Activated CD4-positive, alpha-beta memory T cell treated with anti-CD3 and anti-CD28 coated beads for 36 hours (primary cell): ENCODE measurements around the gene FKBP14. TPM values are rescaled to one million over a fixed set of nuclear protein-coding genes. Genes with fewer than 3 reads are reported as not detected.

ENCODE experiments used
- CTCF ChIA-PET: fragments of 350-600 bp; sonication (Branson Sonifier 250); formaldehyde crosslinking; loops from one replicate; lab custom pipeline; 2021; ENCODE audit warnings: antibody characterized with exemption, inconsistent platforms; lab: Charles Lee
- POLR2A ChIA-PET: fragments of 350-600 bp; sonication (Branson Sonifier 250); formaldehyde crosslinking; loops from one replicate; lab custom pipeline; 2021; ENCODE audit warnings: antibody characterized with exemption; lab: Charles Lee
- DNase-seq: peaks from one replicate; pipeline ENCODE4 v3.0.0-alpha.2; 2020
- H3K27ac Mint-ChIP-seq: one replicate; pipeline ENCODE4 v1.8.0; 2021; ENCODE audit warnings: mixed read lengths
- H3K27me3 Mint-ChIP-seq: one replicate; pipeline ENCODE4 v1.8.0; 2021; ENCODE audit warnings: mixed read lengths
- H3K36me3 Mint-ChIP-seq: one replicate; pipeline ENCODE4 v1.8.0; 2021; ENCODE audit warnings: mixed read lengths
- H3K4me1 Mint-ChIP-seq: one replicate; pipeline ENCODE4 v1.8.0; 2021; ENCODE audit warnings: low read depth, mixed read lengths
- H3K4me3 Mint-ChIP-seq: one replicate; pipeline ENCODE4 v1.8.0; 2021; ENCODE audit warnings: mild to moderate bottlenecking, mixed read lengths
- H3K9me3 Mint-ChIP-seq: one replicate; pipeline ENCODE4 v1.8.0; 2021; ENCODE audit warnings: mixed read lengths
- intact Hi-C: fragments of 100-400 bp; cut with micrococcal nuclease; formaldehyde crosslinking; loops from one replicate; pipeline ENCODE4 v1.15.1; 2023
- total RNA-seq, 2 experiments: library from RNA; stranded (reverse); gene quantifications; one replicate each; pipeline ENCODE4 v1.2.3, GENCODE V29; 2021

FKBP14 gene
- total RNA-seq, 2 experiments from 2014 or later: 6.3 to 7.9 TPM

- Mint-ChIP-seq H3K4me3 (peak overlapping the region; percentile 65), H3K9me3 (peaks cover 16% of the 10 kb centered on the region), H3K36me3 (no peaks in the 10 kb centered on the region), H3K4me1 (peaks cover 10% of the 10 kb centered on the region), H3K27me3 (peaks cover 45% of the 10 kb centered on the region), H3K27ac (no peak overlapping the region)
- POLR2A ChIA-PET: interaction anchor here (0.8 kb wide), 1 partner anchor 40 kb away, joined by 4 read pairs; the partner anchor contains the start of gene PLEKHA8
- CTCF ChIA-PET: no interaction called here
- DNase-seq: peak; percentile 28
- intact Hi-C loops: loop anchor here (2.0 kb wide), 1 partner anchor 38 kb away; the partner anchor contains the start of gene FKBP14
These were observed 37.9 kb downstream of the FKBP14 start for GRCh38 chr7:29988424-29989256.

GRCh38 chr7:29987811-29988317 is 38.6 kb downstream of the FKBP14 start:
- ChIA-PET POLR2A (interaction anchor here (0.8 kb wide), 1 partner anchor 41 kb away, joined by 4 read pairs; the partner anchor contains the start of gene PLEKHA8), CTCF (no interaction called here)
- DNase-seq: no peak
- peaks cover 10% of the 10 kb centered on the region for H3K4me1 Mint-ChIP-seq
- H3K27ac Mint-ChIP-seq: no peak overlapping the region
- intact Hi-C loops: loop anchor here (2.0 kb wide), 1 partner anchor 39 kb away; the partner anchor contains the start of gene FKBP14
- peak overlapping the region; percentile 65 for H3K4me3 Mint-ChIP-seq
- peaks cover 10% of the 10 kb centered on the region for H3K9me3 Mint-ChIP-seq
- H3K36me3 Mint-ChIP-seq: no peaks in the 10 kb centered on the region
- peaks cover 47% of the 10 kb centered on the region for H3K27me3 Mint-ChIP-seq

- Mint-ChIP-seq H3K27ac (no peak overlapping the region), H3K27me3 (peaks cover 47% of the 10 kb centered on the region), H3K9me3 (peaks cover 3% of the 10 kb centered on the region), H3K36me3 (no peaks in the 10 kb centered on the region), H3K4me1 (peaks cover 10% of the 10 kb centered on the region), H3K4me3 (no peak overlapping the region)
- DNase-seq: no peak
- ChIA-PET POLR2A (no interaction called here), CTCF (no interaction called here)
- intact Hi-C loops: no loop called here
These were observed 39.4 kb downstream of the FKBP14 start for GRCh38 chr7:29987083-29987482.

GRCh38 chr7:29980151-29980550 is 46.4 kb downstream of the FKBP14 start:
- no peak for DNase-seq
- ChIA-PET CTCF (no interaction called here), POLR2A (no interaction called here)
- Mint-ChIP-seq H3K4me1 (no peaks in the 10 kb centered on the region), H3K4me3 (no peak overlapping the region), H3K36me3 (no peaks in the 10 kb centered on the region), H3K9me3 (no peaks in the 10 kb centered on the region), H3K27me3 (peaks cover 19% of the 10 kb centered on the region), H3K27ac (no peak overlapping the region)
- intact Hi-C loops: no loop called here

- no peaks in the 10 kb centered on the region for H3K36me3 Mint-ChIP-seq
- H3K9me3 Mint-ChIP-seq: no peaks in the 10 kb centered on the region
- ChIA-PET CTCF (interaction anchor here (0.7 to 2.3 kb wide), 2 partner anchors 85 to 120 kb away, joined by 3 to 6 read pairs; no protein-coding TSS in a partner anchor), POLR2A (interaction anchor here (0.6 kb wide), 1 partner anchor 99 kb away, joined by 3 read pairs; no protein-coding TSS in a partner anchor)
- H3K4me1 Mint-ChIP-seq: no peaks in the 10 kb centered on the region
- intact Hi-C loops: no loop called here
- peaks cover 14% of the 10 kb centered on the region for H3K27me3 Mint-ChIP-seq
- no peak for DNase-seq
- no peak overlapping the region for H3K4me3 Mint-ChIP-seq
- no peak overlapping the region for H3K27ac Mint-ChIP-seq
These were observed 48.4 kb downstream of the FKBP14 start for GRCh38 chr7:29977886-29978651.

GRCh38 chr7:29976673-29977415 is 49.7 kb downstream of the FKBP14 start:
- CTCF ChIA-PET: interaction anchor here (2.3 kb wide), 1 partner anchor 86 kb away, joined by 6 read pairs; no protein-coding TSS in a partner anchor
- no peaks in the 10 kb centered on the region for H3K4me1 Mint-ChIP-seq

GRCh38 chr7:29976266-29976665 is 50.2 kb downstream of the FKBP14 start:
- POLR2A ChIA-PET: no interaction called here

More at GRCh38 chr7:29976673-29977415, 49.7 kb downstream of the FKBP14 start:
- Mint-ChIP-seq H3K27me3 (peaks cover 14% of the 10 kb centered on the region), H3K27ac (no peak overlapping the region), H3K9me3 (no peaks in the 10 kb centered on the region), H3K4me3 (no peak overlapping the region), H3K36me3 (no peaks in the 10 kb centered on the region)
- intact Hi-C loops: no loop called here
- no peak for DNase-seq
- POLR2A ChIA-PET: interaction anchor here (0.6 kb wide), 1 partner anchor 14 kb away, joined by 5 read pairs; no protein-coding TSS in a partner anchor

GRCh38 chr7:29975561-29975960 is 50.9 kb downstream of the FKBP14 start:
- CTCF ChIA-PET: no interaction called here
- intact Hi-C loops: no loop called here
- DNase-seq: no peak
- Mint-ChIP-seq H3K27ac (no peak overlapping the region), H3K27me3 (peaks cover 16% of the 10 kb centered on the region), H3K4me1 (no peaks in the 10 kb centered on the region), H3K9me3 (no peaks in the 10 kb centered on the region), H3K4me3 (no peak overlapping the region), H3K36me3 (no peaks in the 10 kb centered on the region)
- POLR2A ChIA-PET: no interaction called here

More at GRCh38 chr7:29976266-29976665, 50.2 kb downstream of the FKBP14 start:
- Mint-ChIP-seq H3K27me3 (peaks cover 14% of the 10 kb centered on the region), H3K9me3 (no peaks in the 10 kb centered on the region), H3K4me3 (no peak overlapping the region), H3K27ac (no peak overlapping the region), H3K4me1 (no peaks in the 10 kb centered on the region), H3K36me3 (no peaks in the 10 kb centered on the region)
- DNase-seq: no peak
- intact Hi-C loops: no loop called here
- CTCF ChIA-PET: interaction anchor here (2.3 kb wide), 1 partner anchor 86 kb away, joined by 6 read pairs; no protein-coding TSS in a partner anchor

- ChIA-PET CTCF (no interaction called here), POLR2A (no interaction called here)
- H3K27ac Mint-ChIP-seq: no peak overlapping the region
- peaks cover 3% of the 10 kb centered on the region for H3K4me1 Mint-ChIP-seq
- peaks cover 19% of the 10 kb centered on the region for H3K27me3 Mint-ChIP-seq
- intact Hi-C loops: no loop called here
- H3K9me3 Mint-ChIP-seq: no peaks in the 10 kb centered on the region
- no peak overlapping the region for H3K4me3 Mint-ChIP-seq
- no peaks in the 10 kb centered on the region for H3K36me3 Mint-ChIP-seq
- DNase-seq: no peak
These were observed 52.2 kb downstream of the FKBP14 start for GRCh38 chr7:29974286-29974685.

- ChIA-PET CTCF (no interaction called here), POLR2A (interaction anchor here (0.6 kb wide), 1 partner anchor 1214 kb away, joined by 3 read pairs; no protein-coding TSS in a partner anchor)
- intact Hi-C loops: no loop called here
- H3K4me3 Mint-ChIP-seq: no peak overlapping the region
- H3K27ac Mint-ChIP-seq: no peak overlapping the region
- H3K4me1 Mint-ChIP-seq: peaks cover 3% of the 10 kb centered on the region
- H3K27me3 Mint-ChIP-seq: peaks cover 18% of the 10 kb centered on the region
- DNase-seq: no peak
- no peaks in the 10 kb centered on the region for H3K9me3 Mint-ChIP-seq
- H3K36me3 Mint-ChIP-seq: no peaks in the 10 kb centered on the region
These were observed 54.2 kb downstream of the FKBP14 start for GRCh38 chr7:29972315-29972669.

GRCh38 chr7:29971566-29972314 is 54.8 kb downstream of the FKBP14 start:
- Mint-ChIP-seq H3K9me3 (no peaks in the 10 kb centered on the region), H3K4me1 (peaks cover 3% of the 10 kb centered on the region)

More at GRCh38 chr7:29971566-29972314, 54.8 kb downstream of the FKBP14 start:
- no peaks in the 10 kb centered on the region for H3K36me3 Mint-ChIP-seq
- no peak overlapping the region for H3K4me3 Mint-ChIP-seq
- H3K27me3 Mint-ChIP-seq: peaks cover 16% of the 10 kb centered on the region
- intact Hi-C loops: no loop called here
- no peak for DNase-seq
- ChIA-PET CTCF (no interaction called here), POLR2A (no interaction called here)
- H3K27ac Mint-ChIP-seq: no peak overlapping the region
